Endothelial cell of umbilical vein (primary cell): ENCODE measurements around the gene DIS3L2. TPM values are rescaled to one million over a fixed set of nuclear protein-coding genes. Genes with fewer than 3 reads are reported as not detected.

Experiments used
- BruUV-seq: library from RNA; stranded (reverse); fragments of 400-500 nt; replicated peaks from 2 replicates; lab custom pipeline; 2021; lab: Mats Ljungman, UMichigan
- CTCF ChIA-PET: fragments of 300-600, 350-600 bp; sonication (Branson Sonifier 250); formaldehyde crosslinking; loops from one replicate; lab custom pipeline; 2021; ENCODE audit warnings: antibody characterized with exemption, inconsistent platforms; lab: Charles Lee
- POLR2A ChIA-PET: fragments of 300-600, 350-600 bp; sonication (Branson Sonifier 250); formaldehyde crosslinking; loops from one replicate; lab custom pipeline; 2021; ENCODE audit warnings: antibody characterized with exemption, inconsistent platforms; lab: Charles Lee
- DNase-seq: peaks from one replicate; pipeline ENCODE4 v3.0.0-alpha.2; 2011; ENCODE audit warnings: low read depth, low spot score
- FAIRE-seq: peaks from 2 replicates; lab custom pipeline; 2011; peaks lifted over from hg19 to GRCh38; lab: Jason Lieb, UNC
- H2AFZ ChIP-seq: 2 replicates; pipeline ENCODE4 v1.6.0; 2012; ENCODE audit warnings: low read depth, low read length, control low read depth, inconsistent platforms
- H3K27ac ChIP-seq: 2 replicates; pipeline ENCODE4 v1.5.1; 2011; ENCODE audit warnings: low read depth, mild to moderate bottlenecking, control low read depth, low read length, moderate library complexity; ENCODE audit not compliant: insufficient read depth
- H3K27me3 ChIP-seq, 2 experiments: 2 replicates each; pipeline versions ENCODE4 v1.6.0 to v1.6.1; 2011; ENCODE audit warnings: low read length in 2 of 2, mixed read lengths in 1 of 2; ENCODE audit not compliant: control insufficient read depth in 2 of 2, insufficient read depth in 2 of 2
- H3K36me3 ChIP-seq, 2 experiments: 2 replicates in 1 of 2; 3 replicates in 1 of 2; pipeline ENCODE4 v1.5.1; 2011; ENCODE audit warnings: low read length in 2 of 2, mild to moderate bottlenecking in 1 of 2, moderate library complexity in 1 of 2; ENCODE audit not compliant: control insufficient read depth in 2 of 2, insufficient read depth in 2 of 2; ENCODE audit errors: extremely low read depth in 1 of 2
- H3K4me1 ChIP-seq: 3 replicates; pipeline ENCODE4 v1.5.1; 2011; ENCODE audit warnings: mild to moderate bottlenecking, low read length; ENCODE audit not compliant: control insufficient read depth, insufficient read depth; ENCODE audit errors: extremely low read depth
- H3K4me2 ChIP-seq: 2 replicates; pipeline ENCODE4 v1.6.1; 2011; ENCODE audit warnings: low read length, control low read depth, mixed read lengths; ENCODE audit not compliant: insufficient read depth
- H3K4me3 ChIP-seq, 3 experiments: fragments of 200-600 bp in 1 of 3; sonication (generic), shearing (Covaris generic) in 1 of 3; replicated peaks in 1 of 3; 2 replicates each; pipeline ENCODE4 v1.5.1; 2011 to 2016; ENCODE audit warnings: control low read depth in 3 of 3, low read length in 3 of 3, mild to moderate bottlenecking in 2 of 3, inconsistent platforms in 1 of 3, low read depth in 1 of 3, moderate library complexity in 1 of 3; ENCODE audit not compliant: insufficient read depth in 1 of 3
- H3K79me2 ChIP-seq: 2 replicates; pipeline ENCODE4 v1.6.0; 2012; ENCODE audit warnings: low read length, inconsistent platforms; ENCODE audit not compliant: control insufficient read depth, insufficient read depth
- H3K9ac ChIP-seq: replicated peaks from 2 replicates; pipeline ENCODE3; 2011; ENCODE audit warnings: low read length, control low read depth; ENCODE audit not compliant: insufficient read depth; ENCODE audit errors: extremely low read depth
- H3K9me1 ChIP-seq: replicated peaks from 3 replicates; pipeline ENCODE4 v1.6.0; 2011; ENCODE audit warnings: mild to moderate bottlenecking, low read length; ENCODE audit not compliant: control insufficient read depth, insufficient read depth; ENCODE audit errors: extremely low read depth
- H3K9me3 ChIP-seq: replicated peaks from 2 replicates; pipeline ENCODE4 v1.5.1; 2012; ENCODE audit warnings: low read length, inconsistent platforms; ENCODE audit not compliant: control insufficient read depth, insufficient read depth
- H4K20me1 ChIP-seq: replicated peaks from 2 replicates; pipeline ENCODE3; 2011; ENCODE audit warnings: mild to moderate bottlenecking, low read length; ENCODE audit not compliant: control insufficient read depth, insufficient read depth; ENCODE audit errors: extremely low read depth
- CTCF ChIP-seq, 2 donors: IDR thresholded peaks; 1 replicate in 1 of 2; 2 replicates in 1 of 2; pipeline ENCODE4 v1.5.1; 2011; ENCODE audit warnings: low read length in 2 of 2, mild to moderate bottlenecking in 2 of 2, moderate library complexity in 2 of 2, control low read depth in 1 of 2, inconsistent platforms in 1 of 2, low read depth in 1 of 2; ENCODE audit not compliant: insufficient read depth in 1 of 2; ENCODE audit errors: extremely low read depth in 1 of 2
- EZH2 ChIP-seq: IDR thresholded peaks from 2 replicates; pipeline ENCODE4 v1.6.1; 2012; ENCODE audit warnings: borderline replicate concordance, low read depth, mild to moderate bottlenecking, moderate library complexity, low read length, inconsistent platforms; ENCODE audit not compliant: severe bottlenecking
- FOS ChIP-seq: IDR thresholded peaks from 2 replicates; pipeline ENCODE4 v1.6.1; 2011; ENCODE audit warnings: mild to moderate bottlenecking, low read length, moderate library complexity, borderline replicate concordance; ENCODE audit not compliant: insufficient read depth
- JUN ChIP-seq: IDR thresholded peaks from 2 replicates; pipeline ENCODE4 v1.6.1; 2011; ENCODE audit warnings: borderline replicate concordance, low read depth; ENCODE audit not compliant: insufficient read length, insufficient read depth
- MAX ChIP-seq: IDR thresholded peaks from 2 replicates; pipeline ENCODE4 v1.6.1; 2011; ENCODE audit not compliant: insufficient read depth, insufficient read length
- dilution Hi-C: fragments of 300-500 bp; cut with MboI; formaldehyde crosslinking; loops from one replicate; pipeline ENCODE4 v1.15.0; 2019; ENCODE audit warnings: low sequenced_read_pairs; ENCODE audit not compliant: extremely low pct_ligation_motif_present
- intact Hi-C: fragments of 100-400 bp; cut with micrococcal nuclease; formaldehyde crosslinking; loops from one replicate; pipeline ENCODE4 v1.10.0; 2022
- polyA plus RNA-seq, 4 experiments: library from polyadenylated mRNA; depleted of rRNA in 3 of 4; stranded (reverse) in 3 of 4; unstranded in 1 of 4; fragments of >200 nt; gene quantifications; 2 replicates each; pipeline versions ENCODE4 v1.2.1 to v1.2.3, GENCODE V29; 2011 to 2012; ENCODE audit warnings: missing spikeins in 1 of 4
- total RNA-seq: library from RNA; stranded (reverse); gene quantifications from 2 replicates; pipeline ENCODE4 v1.2.3, GENCODE V29; 2021

The DIS3L2 gene
- total and polyA plus RNA-seq, 2 donors (not counting 3 experiments of a cell fraction or from before 2014, with no cell fraction given) = 14.6 to 31.2 TPM

- Histone ChIP-seq H4K20me1 (no peaks in the 10 kb centered on the region), H3K4me3 (no peak overlapping the region), H3K27me3 (peaks cover 5 to 13% of the 10 kb centered on the region in 2 experiments), H3K9me3 (no peaks in the 10 kb centered on the region), H3K4me1 (no peaks in the 10 kb centered on the region), H2AFZ (no peak overlapping the region), H3K4me2 (no peak overlapping the region), H3K9me1 (no peaks in the 10 kb centered on the region), H3K9ac (no peak overlapping the region), H3K36me3 (no peaks in the 10 kb centered on the region), H3K27ac (no peak overlapping the region), H3K79me2 (no peaks in the 10 kb centered on the region)
- DNase-seq (no peak), FAIRE-seq (no peak)
- TF ChIP-seq CTCF (IDR thresholded peaks at IDR 0.05; ENCODE audit: extremely low read depth in 1 of 2, insufficient read depth in 1 of 2, low read depth in 1 of 2, low read length in 2 of 2) = no peak
- dilution Hi-C loops (no loop called here), intact Hi-C loops (no loop called here)
- BruUV-seq = no TSS peak
- CTCF ChIA-PET = interaction anchor here (1.3 to 1.6 kb wide), 2 partner anchors 468 to 474 kb away, joined by 3 to 7 read pairs; no protein-coding TSS in a partner anchor
- POLR2A ChIA-PET = no interaction called here
Measured at GRCh38 chr2:232374356-232374755, 412.8 kb downstream of the DIS3L2 start.

GRCh38 chr2:232375164-232375563, 413.7 kb downstream of the DIS3L2 start:
- no peaks in the 10 kb centered on the region for H3K4me1 ChIP-seq
- CTCF ChIA-PET = interaction anchor here (1.0 to 2.0 kb wide), 2 partner anchors 10 to 16 kb away, joined by 3 to 4 read pairs; no protein-coding TSS in a partner anchor
- no peak overlapping the region for H3K9ac ChIP-seq
- no peaks in the 10 kb centered on the region for H3K9me1 ChIP-seq
- DNase-seq (no peak), FAIRE-seq (no peak)
- no peak overlapping the region for H3K4me3 ChIP-seq
- no peak overlapping the region for H2AFZ ChIP-seq
- H3K36me3 ChIP-seq = no peaks in the 10 kb centered on the region
- H3K4me2 ChIP-seq = no peak overlapping the region
- peaks cover 5 to 13% of the 10 kb centered on the region in 2 experiments for H3K27me3 ChIP-seq
- H3K9me3 ChIP-seq = no peaks in the 10 kb centered on the region
- no peaks in the 10 kb centered on the region for H4K20me1 ChIP-seq
- no TSS peak for BruUV-seq
- TF ChIP-seq EZH2 (no peak), MAX (no peak), CTCF (IDR thresholded peaks at IDR 0.05; ENCODE audit: extremely low read depth in 1 of 2, insufficient read depth in 1 of 2, low read depth in 1 of 2, low read length in 2 of 2) (no peak), FOS (no peak), JUN (no peak)
- no peaks in the 10 kb centered on the region for H3K79me2 ChIP-seq
- POLR2A ChIA-PET = no interaction called here
- intact Hi-C loops = no loop called here
- dilution Hi-C loops = no loop called here
- H3K27ac ChIP-seq = no peak overlapping the region
